ENCODE results near the gene RAP1A. TPM values are rescaled to one million over a fixed set of nuclear protein-coding genes. Genes with fewer than 3 reads are reported as not detected.

RAP1A gene
- total RNA-seq, 1 experiment from 2014 or later = 26.7 TPM

DNA sequence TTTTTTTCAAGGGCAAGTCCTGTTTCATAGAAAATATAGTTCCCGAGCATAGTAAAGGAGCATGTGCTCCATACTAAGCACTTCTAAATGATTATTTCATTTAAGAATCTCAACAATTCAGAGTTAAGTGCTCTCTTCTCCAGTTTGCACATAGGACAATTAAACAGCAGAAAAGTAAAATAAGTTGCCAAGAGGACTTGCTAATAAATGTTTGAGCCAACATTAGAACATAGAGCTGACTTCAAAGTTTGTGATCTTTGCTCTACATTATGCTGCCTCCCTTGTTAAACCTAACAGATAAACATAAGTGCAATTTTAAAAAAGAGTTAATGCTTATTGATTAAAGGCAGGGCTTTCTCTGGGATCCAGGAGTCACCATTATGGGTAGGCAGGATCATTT is 23.8 kb upstream of the RAP1A start:
- Mint-ChIP-seq H3K9me3 (no peaks in the 10 kb centered on the region; a peak in 1 of 5 replicates), H3K36me3 (ENCODE audit: insufficient read depth in 1 of 3, low read depth in 3 of 3) (no peaks in the 10 kb centered on the region), H3K4me1 (peaks cover 13 to 21% of the 10 kb centered on the region in 2 experiments), H3K27me3 (ENCODE audit: low read depth) (no peaks in the 10 kb centered on the region; the same call in 1 of the 2 replicates), H3K4me3 (no peak overlapping the region), H3K27ac (no peak overlapping the region)
- H2BK120ac ChIP-seq (ENCODE audit: low read depth, low read length, poor library complexity, severe bottlenecking) = no peak overlapping the region
- H2BK15ac ChIP-seq (ENCODE audit: low read depth, low read length) = no peak overlapping the region
- no peak overlapping the region for H2AK5ac ChIP-seq (ENCODE audit: insufficient read length, low read length)
- no peaks in the 10 kb centered on the region for H3K79me2 ChIP-seq (ENCODE audit: insufficient read depth, low read length)
- H2AFZ ChIP-seq (ENCODE audit: low read length) = no peak overlapping the region
- H2BK12ac ChIP-seq (ENCODE audit: insufficient read length, low read depth, low read length) = no peak overlapping the region
- H3K18ac ChIP-seq (ENCODE audit: insufficient read length, low read depth, low read length) = no peak overlapping the region
- H4K5ac ChIP-seq (ENCODE audit: insufficient read length, low read depth, low read length) = no peak overlapping the region
- H3K27ac ChIP-seq (ENCODE audit: insufficient read length, low read depth, low read length) = no peak overlapping the region
- H3K14ac ChIP-seq (ENCODE audit: insufficient read depth, low read length) = no peak overlapping the region
- H4K91ac ChIP-seq (ENCODE audit: insufficient read length, low read depth, low read length) = no peak overlapping the region
- H4K8ac ChIP-seq (replicated peaks; ENCODE audit: insufficient read length, low read depth, low read length) = no peak overlapping the region
- no peak overlapping the region for H2BK20ac ChIP-seq (ENCODE audit: low read depth, low read length, poor library complexity, severe bottlenecking)
- no CpG with 5 or more reads among the region's 1 CpG for WGBS (ENCODE audit: extremely low coverage, insufficient read length, low lambda C conversion rate)
- DNase-seq = no peak
- no peak overlapping the region for H3K9ac ChIP-seq (ENCODE audit: extremely low read depth, insufficient read length, low read length)
- H3T11ph ChIP-seq (ENCODE audit: low read length) = no peak overlapping the region
- no peaks in the 10 kb centered on the region for H4K20me1 ChIP-seq (ENCODE audit: control insufficient read depth, insufficient read depth, insufficient read length)
- H3K4me2 ChIP-seq (ENCODE audit: insufficient read depth, insufficient read length, low read length) = no peak overlapping the region
- H3K27me3 ChIP-seq (ENCODE audit: insufficient read depth, low read length) = no peaks in the 10 kb centered on the region
- H3K23me2 ChIP-seq (ENCODE audit: insufficient read length, low read depth, low read length, poor library complexity, severe bottlenecking) = no peaks in the 10 kb centered on the region
- H3K23ac ChIP-seq (ENCODE audit: insufficient read length, low read depth, low read length) = no peak overlapping the region
- H3K4me1 ChIP-seq (ENCODE audit: insufficient read depth, low read length) = peaks cover 6% of the 10 kb centered on the region
- TF ChIP-seq CTCF (conservative IDR thresholded peaks at IDR 0.05) = no peak
- no peak overlapping the region for H2BK5ac ChIP-seq (ENCODE audit: insufficient read length, low read length)
- H3K79me1 ChIP-seq (ENCODE audit: insufficient read depth, low read depth, low read length, poor library complexity, severe bottlenecking) = no peaks in the 10 kb centered on the region
- H3K4ac ChIP-seq (ENCODE audit: low read depth, low read length) = no peak overlapping the region
- H3K9me3 ChIP-seq (ENCODE audit: control insufficient read depth, low read depth, low read length) = no peaks in the 10 kb centered on the region
- H3K56ac ChIP-seq (ENCODE audit: insufficient read length, low read depth, low read length) = no peak overlapping the region
